ENCODE measurements around the gene HOXA13. TPM values are rescaled to one million over a fixed set of nuclear protein-coding genes. Genes with fewer than 3 reads are reported as not detected.

HOXA13 gene
- total and polyA plus RNA-seq, 8 donors = not detected

- no peak overlapping the region for H3K27ac ChIP-seq
- peaks cover 0 to 37% of the 10 kb centered on the region in 2 donors for H3K4me1 ChIP-seq
- TF ChIP-seq, protein P1, sequence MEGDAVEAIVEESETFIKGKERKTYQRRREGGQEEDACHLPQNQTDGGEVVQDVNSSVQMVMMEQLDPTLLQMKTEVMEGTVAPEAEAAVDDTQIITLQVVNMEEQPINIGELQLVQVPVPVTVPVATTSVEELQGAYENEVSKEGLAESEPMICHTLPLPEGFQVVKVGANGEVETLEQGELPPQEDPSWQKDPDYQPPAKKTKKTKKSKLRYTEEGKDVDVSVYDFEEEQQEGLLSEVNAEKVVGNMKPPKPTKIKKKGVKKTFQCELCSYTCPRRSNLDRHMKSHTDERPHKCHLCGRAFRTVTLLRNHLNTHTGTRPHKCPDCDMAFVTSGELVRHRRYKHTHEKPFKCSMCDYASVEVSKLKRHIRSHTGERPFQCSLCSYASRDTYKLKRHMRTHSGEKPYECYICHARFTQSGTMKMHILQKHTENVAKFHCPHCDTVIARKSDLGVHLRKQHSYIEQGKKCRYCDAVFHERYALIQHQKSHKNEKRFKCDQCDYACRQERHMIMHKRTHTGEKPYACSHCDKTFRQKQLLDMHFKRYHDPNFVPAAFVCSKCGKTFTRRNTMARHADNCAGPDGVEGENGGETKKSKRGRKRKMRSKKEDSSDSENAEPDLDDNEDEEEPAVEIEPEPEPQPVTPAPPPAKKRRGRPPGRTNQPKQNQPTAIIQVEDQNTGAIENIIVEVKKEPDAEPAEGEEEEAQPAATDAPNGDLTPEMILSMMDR (IDR thresholded peaks at IDR 0.05) = no peak
- intact Hi-C loops (cut with DNase I) = loop anchor here in 1 of 2 donors (5.0 kb wide), 1 partner anchor 722 kb away; no protein-coding TSS in a partner anchor
- H3K36me3 ChIP-seq = no peaks in the 10 kb centered on the region
- no peaks in the 10 kb centered on the region for H3K9me3 ChIP-seq
- ATAC-seq (no peak), DNase-seq (peak in 1 of 4 donors; percentile 45)
- H3K4me3 ChIP-seq = no peak overlapping the region
- H3K27me3 ChIP-seq = peaks cover 93 to 99% of the 10 kb centered on the region in 2 donors
These were observed 5.7 kb upstream of the HOXA13 start for GRCh38 chr7:27205325-27206280.

- ATAC-seq = peak; percentile 10
- TF ChIP-seq, protein P1 (IDR thresholded peaks at IDR 0.05) = no peak
- no peaks in the 10 kb centered on the region for H3K36me3 ChIP-seq
- peak in 1 of 4 donors; percentile 82 for DNase-seq
- peaks cover 0 to 39% of the 10 kb centered on the region in 2 donors for H3K4me1 ChIP-seq
- no peaks in the 10 kb centered on the region for H3K9me3 ChIP-seq
- no peak overlapping the region for H3K4me3 ChIP-seq
- intact Hi-C loops (cut with DNase I) = loop anchor here in 1 of 2 donors (5.0 kb wide), 1 partner anchor 722 kb away; no protein-coding TSS in a partner anchor
- peaks cover 93 to 99% of the 10 kb centered on the region in 2 donors for H3K27me3 ChIP-seq
- H3K27ac ChIP-seq = no peak overlapping the region
These were observed 5.0 kb upstream of the HOXA13 start for GRCh38 chr7:27204851-27205322.

GRCh38 chr7:27203964-27204594 is 4.2 kb upstream of the HOXA13 start:
- ATAC-seq (no peak), DNase-seq (no peak)
- Histone ChIP-seq H3K4me1 (peaks cover under 1 to 45% of the 10 kb centered on the region in 2 donors), H3K27ac (no peak overlapping the region), H3K9me3 (no peaks in the 10 kb centered on the region), H3K4me3 (no peak overlapping the region), H3K27me3 (peaks cover 90 to 98% of the 10 kb centered on the region in 2 donors), H3K36me3 (no peaks in the 10 kb centered on the region)
- TF ChIP-seq, protein P1 (IDR thresholded peaks at IDR 0.05) = no peak
- intact Hi-C loops (cut with DNase I) = no loop called here

- no peak overlapping the region for H3K27ac ChIP-seq
- no peak for ATAC-seq
- intact Hi-C loops (cut with DNase I) = no loop called here
- H3K4me3 ChIP-seq = no peak overlapping the region
- peaks cover 96 to 98% of the 10 kb centered on the region in 2 donors for H3K27me3 ChIP-seq
- TF ChIP-seq, protein P1 (IDR thresholded peaks at IDR 0.05) = no peak
- no peaks in the 10 kb centered on the region for H3K9me3 ChIP-seq
- H3K36me3 ChIP-seq = no peaks in the 10 kb centered on the region
- H3K4me1 ChIP-seq = peaks cover 4 to 49% of the 10 kb centered on the region in 2 donors
- peak in 1 of 4 donors; percentile 30 for DNase-seq
These were observed 3.6 kb upstream of the HOXA13 start for GRCh38 chr7:27203365-27203953.

Measured in left lung (tissue), 10 donors.